ENCODE results near the gene OAT.

DNA sequence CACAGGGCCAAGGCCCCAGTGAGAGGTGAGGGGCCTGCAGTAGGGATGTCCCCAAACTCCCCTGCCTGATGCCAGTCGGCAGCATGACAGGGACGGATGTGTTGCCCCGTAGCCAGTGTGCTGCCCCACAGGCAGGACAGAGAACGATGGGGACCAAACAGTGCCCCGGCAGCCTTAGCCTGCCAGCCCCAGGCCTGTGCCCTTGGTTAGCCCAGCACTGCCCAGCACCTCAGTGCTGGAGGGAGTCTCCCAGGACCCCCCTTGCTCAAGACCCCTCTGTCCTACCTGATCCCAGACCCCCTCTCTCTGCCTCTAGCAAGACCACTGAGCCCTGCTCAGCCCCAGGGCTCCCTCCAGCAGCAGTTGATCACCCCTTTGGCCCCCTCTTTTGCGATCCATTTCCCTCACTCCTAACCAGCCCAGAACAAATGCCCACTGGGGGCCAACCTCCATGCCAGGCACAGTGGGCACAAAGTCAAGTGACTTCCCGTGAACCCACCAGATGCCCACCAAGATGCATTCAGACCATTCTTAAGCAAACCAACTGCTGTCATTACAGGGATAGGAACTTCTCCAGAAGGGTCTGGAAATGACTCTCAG, 34.0 kb downstream of the OAT start:
- TF ChIP-seq CTCF (IDR thresholded peaks at IDR 0.05) (no peak), POLR2AphosphoS5 (IDR thresholded peaks at IDR 0.05) (no peak), EP300 (IDR thresholded peaks at IDR 0.05) (no peak), POLR2A (IDR thresholded peaks at IDR 0.05) (no peak)
